ENCODE measurements around the gene MTHFD2L. TPM values are rescaled to one million over a fixed set of nuclear protein-coding genes. Genes with fewer than 3 reads are reported as not detected.

Gene MTHFD2L
- total RNA-seq, 2 donors from 2014 or later: 13.2 to 13.8 TPM

GRCh38 chr4:74314944-74315343 lies 157.0 kb downstream of the MTHFD2L start:
- Histone ChIP-seq H3K27ac (no peak overlapping the region), H3K4me1 (no peaks in the 10 kb centered on the region), H3K9me3 (no peaks in the 10 kb centered on the region), H3K36me3 (replicated peaks in 1 of 2; ENCODE audit: insufficient read depth in 1 of 2, low read depth in 2 of 2) (no peaks in the 10 kb centered on the region), H3K27me3 (no peaks in the 10 kb centered on the region), H3K4me3 (no peak overlapping the region)
- ATAC-seq: no peak
- no peak for TF ChIP-seq POLR2A (IDR thresholded peaks at IDR 0.05)
- no peak for TF ChIP-seq CTCF (IDR thresholded peaks at IDR 0.05)
- intact Hi-C loops (cut with DNase I): loop anchor here (5.0 kb wide), 1 partner anchor 128 kb away; no protein-coding TSS in a partner anchor
- 60 to 71% methylated on average over 2 of the region's 2 CpGs for WGBS, 2 donors
- no peak for DNase-seq

- Histone ChIP-seq H3K27me3 (no peaks in the 10 kb centered on the region), H3K4me1 (no peaks in the 10 kb centered on the region), H3K36me3 (replicated peaks in 1 of 2; ENCODE audit: insufficient read depth in 1 of 2, low read depth in 2 of 2) (no peaks in the 10 kb centered on the region), H3K4me3 (no peak overlapping the region), H3K9me3 (no peaks in the 10 kb centered on the region), H3K27ac (no peak overlapping the region)
- intact Hi-C loops (cut with DNase I): no loop called here
- 70% methylated on average over 5 of the region's 5 CpGs for WGBS, 2 donors
- TF ChIP-seq CTCF (IDR thresholded peaks at IDR 0.05) (no peak), POLR2A (IDR thresholded peaks at IDR 0.05) (no peak)
- ATAC-seq (no peak), DNase-seq (no peak)
These were observed 157.5 kb downstream of the MTHFD2L start for GRCh38 chr4:74315376-74315775.

GRCh38 chr4:74316397-74316796 lies 158.5 kb downstream of the MTHFD2L start:
- Histone ChIP-seq H3K36me3 (replicated peaks in 1 of 2; ENCODE audit: insufficient read depth in 1 of 2, low read depth in 2 of 2) (no peaks in the 10 kb centered on the region), H3K4me3 (no peak overlapping the region), H3K27me3 (no peaks in the 10 kb centered on the region), H3K9me3 (no peaks in the 10 kb centered on the region), H3K4me1 (no peaks in the 10 kb centered on the region), H3K27ac (no peak overlapping the region)
- DNase-seq (no peak), ATAC-seq (no peak)
- 54% methylated on average over 2 of the region's 2 CpGs for WGBS, 2 donors
- TF ChIP-seq POLR2A (IDR thresholded peaks at IDR 0.05): no peak
- TF ChIP-seq CTCF (IDR thresholded peaks at IDR 0.05): no peak
- intact Hi-C loops (cut with DNase I): no loop called here

- Histone ChIP-seq H3K36me3 (replicated peaks in 1 of 2; ENCODE audit: insufficient read depth in 1 of 2, low read depth in 2 of 2) (no peaks in the 10 kb centered on the region), H3K4me3 (no peak overlapping the region), H3K27ac (no peak overlapping the region), H3K27me3 (no peaks in the 10 kb centered on the region), H3K9me3 (no peaks in the 10 kb centered on the region), H3K4me1 (no peaks in the 10 kb centered on the region)
- WGBS, 2 donors: 45 to 51% methylated on average over 3 of the region's 3 CpGs
- DNase-seq (no peak), ATAC-seq (no peak)
- TF ChIP-seq POLR2A (IDR thresholded peaks at IDR 0.05) (no peak), CTCF (IDR thresholded peaks at IDR 0.05) (no peak)
- intact Hi-C loops (cut with DNase I): no loop called here
These were observed 159.8 kb downstream of the MTHFD2L start for GRCh38 chr4:74317616-74318246.

- intact Hi-C loops (cut with DNase I): no loop called here
- ATAC-seq (no peak), DNase-seq (no peak)
- WGBS, 2 donors: 69 to 71% methylated on average over 2 of the region's 2 CpGs
- Histone ChIP-seq H3K27me3 (no peaks in the 10 kb centered on the region), H3K4me1 (no peaks in the 10 kb centered on the region), H3K9me3 (no peaks in the 10 kb centered on the region), H3K36me3 (replicated peaks in 1 of 2; ENCODE audit: insufficient read depth in 1 of 2, low read depth in 2 of 2) (no peaks in the 10 kb centered on the region), H3K27ac (no peak overlapping the region), H3K4me3 (no peak overlapping the region)
- TF ChIP-seq CTCF (IDR thresholded peaks at IDR 0.05): no peak
- TF ChIP-seq POLR2A (IDR thresholded peaks at IDR 0.05): no peak
These were observed 160.4 kb downstream of the MTHFD2L start for GRCh38 chr4:74318276-74318675.

All from body of pancreas (tissue), 4 donors.